Kidney (tissue), 14 donors: ENCODE data around the gene HS6ST1. TPM values are rescaled to one million over a fixed set of nuclear protein-coding genes. Genes with fewer than 3 reads are reported as not detected.
A peak's percentile ranks its signal among the peaks of the same experiment; 100 is the strongest.

ENCODE experiments used
- DNase-seq, 5 donors: peaks; one replicate each; pipeline ENCODE4 v3.0.0-alpha.2; 2013 to 2020
- FAIRE-seq: peaks from 2 replicates; lab custom pipeline; 2012; peaks lifted over from hg19 to GRCh38; lab: Jason Lieb, UNC
- H3K27ac ChIP-seq, 2 donors: one replicate each; pipeline ENCODE4 v1.7.0; 2013; ENCODE audit warnings: low read depth in 2 of 2, low read length in 2 of 2, inconsistent platforms in 1 of 2
- H3K27me3 ChIP-seq: one replicate; pipeline ENCODE4 v1.7.1; 2013; ENCODE audit warnings: low read length, inconsistent platforms; ENCODE audit not compliant: control insufficient read depth, insufficient read depth
- H3K36me3 ChIP-seq, 3 donors: one replicate each; pipeline versions ENCODE4 v1.7.0 to v1.7.1; 2013; ENCODE audit warnings: low read length in 3 of 3, control low read depth in 1 of 3, inconsistent platforms in 1 of 3; ENCODE audit not compliant: insufficient read depth in 3 of 3, control insufficient read depth in 2 of 3
- H3K4me1 ChIP-seq, 3 donors: one replicate each; pipeline versions ENCODE4 v1.7.0 to v1.7.1; 2013; ENCODE audit warnings: low read length in 3 of 3, inconsistent platforms in 1 of 3, low read depth in 1 of 3; ENCODE audit not compliant: control insufficient read depth in 2 of 3, insufficient read depth in 2 of 3
- H3K4me3 ChIP-seq, 3 donors: one replicate each; pipeline versions ENCODE4 v1.7.0 to v1.8.1; 2013; ENCODE audit warnings: low read length in 3 of 3, control low read depth in 1 of 3, inconsistent platforms in 1 of 3
- H3K9ac ChIP-seq, 3 donors: one replicate each; pipeline versions ENCODE4 v1.7.0 to v1.7.1; 2013; ENCODE audit warnings: low read length in 3 of 3, control low read depth in 1 of 3, inconsistent platforms in 1 of 3
- H3K9me3 ChIP-seq, 3 donors: one replicate each; pipeline versions ENCODE4 v1.7.0 to v1.7.1; 2013; ENCODE audit warnings: low read length in 3 of 3, control low read depth in 1 of 3, inconsistent platforms in 1 of 3; ENCODE audit not compliant: control insufficient read depth in 2 of 3, insufficient read depth in 1 of 3
- CTCF ChIP-seq: IDR thresholded peaks from 3 replicates; pipeline ENCODE4 v1.5.1; 2012; ENCODE audit warnings: mild to moderate bottlenecking, moderate library complexity, borderline replicate concordance; ENCODE audit not compliant: insufficient read depth; ENCODE audit errors: extremely low read depth
- intact Hi-C: fragments of 100-400 bp; cut with DNase I; formaldehyde crosslinking; loops from one replicate; pipeline ENCODE4 v1.11.1; 2022
- polyA plus RNA-seq: library from polyadenylated mRNA; stranded (reverse); fragments of 350-450 nt; fragmentation: Illumina TruSeq; extraction: RNeasy Lipid Tissue Mini Kit (QIAGEN cat#74804); gene quantifications from one replicate; pipeline ENCODE4 v1.2.3, GENCODE V29; 2014; ENCODE audit warnings: low read depth, low replicate concordance; ENCODE audit not compliant: insufficient read depth
- total RNA-seq: library from RNA; stranded (reverse); fragmentation: NEBNext Ultra II Directional; extraction: Animal tissue kit (Norgen Biotek cat#: 25700); gene quantifications from one replicate; pipeline ENCODE4 v1.2.1, GENCODE V29; 2021
- donor health status: control.
- donor health status: control.
- donor health status: control.
- donor health status: control.
- donor health status: control.
- donor health status: DM: yes; HTN: yes; CAD: no.
- donor health status: Normal renal cell carcinoma (clear cell type).

Gene HS6ST1
- total and polyA plus RNA-seq, 2 donors from 2014 or later = 49.6 to 73.9 TPM

DNA sequence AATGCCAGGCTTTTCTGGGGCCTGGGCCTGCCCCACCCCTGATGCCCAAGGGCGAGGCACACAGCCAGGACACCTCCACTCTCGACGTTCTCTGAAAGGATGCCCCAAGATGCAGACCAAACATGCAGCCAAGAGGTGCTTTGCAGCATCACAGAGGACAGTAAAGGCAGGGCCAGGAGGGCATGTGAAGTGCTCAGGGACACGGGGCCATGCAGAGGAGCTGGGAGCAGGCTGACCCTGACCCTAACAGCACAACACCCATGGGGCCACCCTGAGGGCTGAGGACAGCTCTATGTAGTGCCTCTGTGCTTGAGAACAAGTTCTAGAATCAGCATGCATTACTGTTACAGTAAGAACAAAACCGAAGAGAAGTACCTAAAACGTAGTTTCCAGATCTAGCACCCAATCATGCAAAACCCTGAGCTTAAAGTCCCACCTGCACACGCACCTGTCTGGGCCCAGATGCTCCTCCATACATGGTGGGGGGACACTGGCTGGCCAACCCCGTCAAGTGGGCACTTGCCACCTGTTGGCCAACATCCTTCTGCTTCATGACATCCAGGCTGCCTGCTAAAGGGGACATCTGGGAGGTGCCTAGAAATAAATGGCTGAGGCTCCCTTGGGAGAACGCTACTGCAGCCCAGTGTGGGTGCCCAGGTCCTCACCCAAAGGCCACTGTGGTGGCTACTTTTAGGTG lies 15.4 kb downstream of the HS6ST1 start:
- Histone ChIP-seq H3K4me3 (no peak overlapping the region), H3K9ac (no peak overlapping the region), H3K36me3 (peaks cover 0 to 3% (median 0%) of the 10 kb centered on the region in 3 donors), H3K27ac (no peak overlapping the region), H3K27me3 (no peaks in the 10 kb centered on the region), H3K9me3 (no peaks in the 10 kb centered on the region), H3K4me1 (peaks cover 0 to 53% (median 15%) of the 10 kb centered on the region in 3 donors)
- TF ChIP-seq CTCF = no peak
- FAIRE-seq (no peak), DNase-seq (peak in 1 of 5 donors; percentile 62)
- intact Hi-C loops = no loop called here

DNA sequence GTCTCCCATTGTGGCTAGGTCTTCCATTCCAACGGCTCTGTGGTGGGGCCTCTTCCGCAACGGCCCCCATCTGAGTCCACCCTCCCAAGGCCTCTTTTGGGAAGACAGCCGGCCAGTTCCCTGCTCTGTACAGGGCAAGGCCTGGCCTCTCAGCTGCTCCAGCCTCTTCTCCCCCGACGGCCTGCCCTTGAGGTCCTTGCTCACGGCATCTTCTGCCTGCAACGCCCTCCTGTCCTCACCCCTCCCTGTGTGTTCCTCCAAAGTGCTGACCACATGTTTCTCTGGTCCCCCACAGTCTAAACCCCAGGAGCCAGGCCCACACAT lies 16.0 kb downstream of the HS6ST1 start:
- H3K27ac ChIP-seq = no peak overlapping the region
- DNase-seq (peak in 1 of 5 donors; percentile 66), FAIRE-seq (no peak)
- H3K9me3 ChIP-seq = no peaks in the 10 kb centered on the region
- intact Hi-C loops = no loop called here
- no peak for TF ChIP-seq CTCF
- H3K27me3 ChIP-seq = no peaks in the 10 kb centered on the region
- H3K36me3 ChIP-seq = peaks cover 0 to 3% (median 0%) of the 10 kb centered on the region in 3 donors
- H3K4me1 ChIP-seq = peaks cover 0 to 49% (median 15%) of the 10 kb centered on the region in 3 donors
- H3K4me3 ChIP-seq = no peak overlapping the region
- no peak overlapping the region for H3K9ac ChIP-seq

DNA sequence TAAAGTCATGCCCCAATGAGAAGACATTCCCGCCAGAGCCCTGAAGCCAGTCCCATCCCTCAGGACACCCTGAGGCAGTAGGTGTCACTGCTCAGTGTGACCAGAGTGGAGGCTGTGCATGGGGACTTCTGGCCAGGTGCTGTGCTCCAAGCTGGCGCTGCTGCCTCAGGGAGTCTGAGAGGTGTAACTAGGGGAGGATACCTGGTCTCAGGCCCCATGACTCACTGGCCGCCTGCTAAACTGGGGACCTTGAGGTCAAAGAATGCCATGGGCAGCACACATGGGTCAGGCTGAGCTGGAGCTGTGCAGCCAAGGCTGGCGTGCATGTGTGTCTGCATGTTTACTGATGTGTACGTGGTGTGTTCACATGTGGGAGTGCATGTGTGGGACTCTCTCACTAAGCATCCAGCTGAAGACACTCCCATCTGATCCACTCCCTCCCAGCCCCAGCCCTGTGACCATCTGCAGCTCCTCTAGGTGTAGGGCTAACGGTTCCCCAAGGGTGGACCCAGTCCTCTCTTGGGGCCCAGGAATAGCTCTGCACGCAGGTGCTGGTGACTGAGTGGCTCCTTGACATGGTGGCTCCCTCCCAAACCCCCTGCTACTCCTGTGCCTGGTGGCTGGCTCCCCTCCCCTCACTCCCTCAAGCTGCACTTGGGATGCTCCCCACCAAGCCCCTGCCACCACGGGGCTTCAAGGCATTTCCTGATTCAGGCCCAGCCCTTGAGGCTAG lies 16.5 kb downstream of the HS6ST1 start:
- DNase-seq (peak in 1 of 5 donors; percentile 80), FAIRE-seq (no peak)
- intact Hi-C loops = no loop called here
- no peak overlapping the region for H3K4me3 ChIP-seq
- no peaks in the 10 kb centered on the region for H3K27me3 ChIP-seq
- H3K36me3 ChIP-seq = peaks cover 0 to 3% (median 0%) of the 10 kb centered on the region in 3 donors
- H3K4me1 ChIP-seq = peaks cover 0 to 44% (median 15%) of the 10 kb centered on the region in 3 donors
- H3K9me3 ChIP-seq = no peaks in the 10 kb centered on the region
- no peak for TF ChIP-seq CTCF
- no peak overlapping the region for H3K27ac ChIP-seq
- H3K9ac ChIP-seq = no peak overlapping the region
